SK-N-SH (cell line): ENCODE results near the gene BAAT.

ENCODE experiments used
- CHD2 ChIP-seq: fragments of 150-350 bp; IDR thresholded peaks from 2 replicates; pipeline ENCODE4 v1.6.1; 2018; ENCODE audit warnings: low read length; ENCODE audit not compliant: partially characterized antibody
- CTCF ChIP-seq: fragments of 200-600 bp; sonication (generic); IDR thresholded peaks from 2 replicates; pipeline ENCODE4 v1.6.1; 2017; ENCODE audit warnings: antibody characterized with exemption, mild to moderate bottlenecking, moderate library complexity

GRCh38 chr9:101332362-101332761, 52.4 kb downstream of the BAAT start:
- TF ChIP-seq CHD2, result no peak
- no peak for TF ChIP-seq CTCF
